ENCODE measurements around the gene CHD1.

The CHD1 gene

DNA sequence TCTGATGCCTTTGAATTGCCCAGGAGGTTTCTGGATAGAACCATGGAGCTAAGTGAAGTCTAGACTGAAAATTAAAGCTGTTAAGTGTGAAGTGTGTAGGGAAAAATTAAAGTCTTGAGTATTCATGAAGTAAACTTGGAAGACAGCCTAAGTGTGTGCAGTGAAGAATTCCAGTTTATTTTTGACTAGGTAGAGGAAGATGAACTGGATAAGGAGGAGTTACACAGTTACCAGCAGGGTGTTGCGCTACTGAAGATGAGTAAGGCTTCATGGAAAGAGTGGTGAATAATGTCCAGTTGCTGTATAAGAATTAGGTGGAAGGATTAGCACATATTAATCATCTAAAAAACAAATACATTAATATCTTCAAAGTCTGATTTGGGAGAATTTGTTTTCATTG, 5.7 kb upstream of the CHD1 start:
- no peak for DNase-seq

DNA sequence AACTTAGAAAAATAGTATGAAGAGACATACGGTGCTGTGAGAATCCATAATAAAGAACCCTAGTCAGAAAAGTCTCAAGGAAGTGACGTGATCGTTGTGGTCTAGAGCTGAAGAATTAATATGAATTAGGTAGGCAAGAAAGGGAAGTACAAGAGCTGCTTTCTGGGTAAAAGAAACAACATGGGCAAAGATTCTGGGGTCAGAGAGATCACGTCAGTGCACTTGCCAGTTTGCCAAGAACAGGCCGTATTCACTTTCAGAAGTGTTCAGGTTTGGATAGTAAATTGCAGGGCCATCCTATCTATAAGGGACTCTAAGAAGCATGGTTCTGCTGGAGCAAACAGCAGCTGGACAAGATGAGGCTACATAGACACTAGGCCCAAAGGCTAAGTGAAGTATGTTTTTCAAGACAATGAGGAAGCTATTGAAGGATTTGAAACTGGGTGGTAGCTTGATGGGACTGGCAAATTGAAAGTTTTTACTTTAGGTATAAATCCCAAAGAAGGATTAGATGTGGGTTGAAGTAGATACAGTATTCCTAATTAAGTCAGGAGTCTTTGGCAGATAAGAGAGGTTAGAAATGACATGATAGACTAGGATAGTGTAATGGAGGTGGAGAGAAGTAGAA, 4.8 kb upstream of the CHD1 start:
- no peak for DNase-seq

DNA sequence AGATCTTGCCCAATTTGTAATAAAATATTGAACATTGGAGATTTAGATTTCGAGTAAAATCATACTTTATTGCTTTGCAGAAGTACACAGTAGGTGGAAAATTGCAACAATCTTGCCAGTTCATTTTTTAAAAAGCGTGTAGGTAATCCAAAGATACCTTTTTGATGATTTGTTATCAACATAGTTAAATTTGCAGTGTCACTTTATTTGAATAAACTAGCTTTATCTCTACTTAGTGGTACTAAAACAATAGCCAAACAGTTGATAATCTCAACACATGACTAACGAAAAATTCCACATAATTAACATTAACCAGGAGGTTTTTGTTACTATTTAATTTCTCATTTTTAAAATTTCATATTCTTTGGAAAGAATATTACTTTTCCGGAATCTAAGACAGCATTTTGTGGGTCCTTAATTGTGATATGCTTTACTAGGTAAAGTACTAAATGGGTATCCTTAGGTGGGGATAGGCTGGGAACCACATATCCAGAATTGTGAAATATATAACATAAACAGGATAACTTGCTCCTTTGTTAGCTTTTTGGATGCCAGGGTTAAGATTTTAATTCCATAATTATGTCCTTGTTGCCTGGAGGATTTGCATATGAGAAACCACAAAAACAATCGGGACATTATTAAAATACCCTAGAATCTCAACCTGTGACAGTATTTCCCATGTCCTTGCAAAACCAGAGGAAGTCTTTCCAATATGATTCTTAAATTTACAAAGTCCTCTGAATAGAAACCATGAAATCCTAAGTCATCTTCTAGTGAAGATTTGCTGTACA, 2.4 kb upstream of the CHD1 start:
- DNase-seq = no peak

DNA sequence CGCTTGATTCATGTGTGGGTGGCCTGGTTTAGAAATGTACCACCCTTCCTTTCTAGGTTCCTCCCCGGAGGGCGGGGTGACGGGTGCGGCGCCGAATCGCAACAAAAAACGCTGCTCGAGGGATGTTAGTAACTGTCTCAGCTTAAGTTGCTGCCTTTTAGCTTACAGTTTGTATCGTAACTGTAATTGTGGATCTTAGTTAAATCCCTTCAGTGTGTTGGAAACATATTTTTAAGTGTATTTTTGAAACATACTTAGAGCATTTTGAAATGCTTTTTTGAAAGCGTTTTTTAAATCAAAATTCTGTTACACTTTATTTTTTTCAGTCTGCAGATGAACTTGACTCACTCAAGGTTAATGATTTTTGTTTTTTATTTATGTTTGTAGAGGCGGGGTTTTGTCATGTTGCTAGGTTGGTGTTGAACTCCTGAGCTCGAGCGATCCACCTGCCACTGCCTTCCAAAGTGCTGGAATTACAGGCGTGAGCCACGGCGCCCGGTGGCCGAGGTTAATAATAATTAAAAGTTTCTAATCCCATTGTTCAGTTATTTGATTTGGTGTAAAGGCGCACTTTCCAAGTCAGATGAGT, 997 bp upstream of the CHD1 start:
- no peak for DNase-seq

DNA sequence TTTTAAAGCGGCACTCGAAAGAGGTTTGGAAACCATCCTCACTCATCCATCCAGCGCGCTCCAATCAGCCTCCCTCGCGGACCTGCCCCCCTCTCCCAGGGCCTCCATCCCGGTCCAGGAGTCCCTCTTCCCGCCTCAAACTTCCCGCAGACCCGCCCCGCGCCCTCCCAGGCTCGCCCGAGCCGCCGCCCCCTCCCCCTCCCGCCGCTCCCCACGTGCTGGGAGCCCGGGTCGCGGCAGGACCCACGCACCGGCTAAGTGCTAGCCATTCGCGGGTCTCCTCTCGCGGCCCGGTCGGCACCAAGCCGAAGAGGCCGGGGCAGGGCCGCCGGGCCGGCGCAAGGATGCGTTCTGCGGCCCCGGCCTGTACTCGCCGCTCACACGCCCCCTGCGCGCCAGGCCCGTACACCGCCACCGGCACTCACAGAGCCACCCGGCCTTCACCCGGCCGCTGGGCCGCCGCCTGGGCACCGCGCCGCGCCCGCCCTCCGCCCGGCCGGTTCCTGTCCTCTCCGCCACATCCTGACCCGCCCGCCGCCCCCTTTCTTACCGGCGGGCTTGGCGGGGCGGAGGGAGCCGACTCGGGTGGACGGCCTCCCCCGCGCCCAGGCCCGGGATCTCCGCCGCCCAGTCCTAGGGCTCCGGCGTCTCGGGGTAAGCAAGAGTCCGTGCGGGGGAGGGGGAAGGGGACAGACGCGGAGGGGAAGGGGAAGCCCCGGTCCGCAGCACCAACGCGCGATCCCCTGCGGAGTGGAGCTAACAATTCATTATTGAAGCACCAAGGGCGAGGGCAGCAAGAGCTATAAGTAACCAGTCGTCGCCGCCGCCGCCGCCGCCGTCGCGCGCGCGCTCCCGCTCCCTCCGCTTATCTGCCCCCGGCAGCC, 576 bp downstream of the CHD1 start:
- peak; percentile 51 for DNase-seq

DNA sequence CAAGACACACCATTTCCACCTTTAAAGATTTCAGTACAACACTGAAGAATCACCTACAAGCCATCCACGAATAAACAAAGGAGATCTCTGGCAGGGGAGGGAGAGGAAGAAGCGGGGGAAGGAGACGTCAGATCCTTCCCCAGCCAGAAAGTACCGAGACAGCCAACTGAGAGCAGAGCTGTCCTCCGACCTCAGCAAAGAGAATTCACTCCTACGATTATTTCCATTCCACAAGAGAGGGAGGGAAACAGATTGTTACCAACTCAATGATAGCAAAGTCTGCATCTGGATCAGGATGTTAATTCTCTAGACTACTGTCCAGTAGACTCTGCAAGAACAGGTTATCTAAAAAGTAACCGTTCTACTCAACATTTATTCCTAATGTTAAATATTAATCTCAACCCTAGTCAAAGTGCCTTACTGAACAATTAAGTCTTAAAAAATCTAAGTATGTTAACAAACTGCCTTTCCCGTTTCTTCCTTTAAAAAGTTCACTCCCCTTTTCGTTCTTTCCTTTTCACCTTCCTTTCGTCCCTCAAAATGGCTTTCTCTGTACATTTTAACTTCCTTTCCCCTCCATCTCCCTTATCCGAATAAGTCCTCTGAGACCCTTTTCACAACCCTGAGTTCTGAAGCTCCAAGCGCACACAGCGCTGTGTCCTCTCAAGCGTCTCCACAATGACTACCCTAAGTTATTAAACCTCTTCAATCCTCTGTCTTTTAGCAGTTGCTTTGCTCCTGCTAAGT, 1.4 kb downstream of the CHD1 start:
- DNase-seq = no peak

DNA sequence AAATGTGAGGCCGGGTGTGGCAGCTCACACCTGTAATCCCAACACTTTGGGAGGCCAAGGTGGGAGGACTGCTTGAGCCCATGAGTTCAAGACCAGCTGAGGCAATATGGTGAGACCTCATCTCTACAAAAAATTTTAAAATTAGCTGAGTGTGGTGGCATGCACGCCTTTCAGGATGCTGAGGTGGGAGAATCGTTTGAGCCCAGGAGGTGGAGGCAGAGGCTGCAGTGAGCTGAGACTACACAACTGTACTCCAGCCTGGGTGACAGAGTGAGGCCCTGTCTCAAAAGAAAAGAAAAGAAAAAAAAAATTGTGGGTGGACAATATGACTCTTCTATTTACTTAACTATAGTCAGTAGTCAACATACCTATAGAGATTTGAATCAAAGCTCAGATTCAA, 4.8 kb downstream of the CHD1 start:
- no peak for DNase-seq

DNA sequence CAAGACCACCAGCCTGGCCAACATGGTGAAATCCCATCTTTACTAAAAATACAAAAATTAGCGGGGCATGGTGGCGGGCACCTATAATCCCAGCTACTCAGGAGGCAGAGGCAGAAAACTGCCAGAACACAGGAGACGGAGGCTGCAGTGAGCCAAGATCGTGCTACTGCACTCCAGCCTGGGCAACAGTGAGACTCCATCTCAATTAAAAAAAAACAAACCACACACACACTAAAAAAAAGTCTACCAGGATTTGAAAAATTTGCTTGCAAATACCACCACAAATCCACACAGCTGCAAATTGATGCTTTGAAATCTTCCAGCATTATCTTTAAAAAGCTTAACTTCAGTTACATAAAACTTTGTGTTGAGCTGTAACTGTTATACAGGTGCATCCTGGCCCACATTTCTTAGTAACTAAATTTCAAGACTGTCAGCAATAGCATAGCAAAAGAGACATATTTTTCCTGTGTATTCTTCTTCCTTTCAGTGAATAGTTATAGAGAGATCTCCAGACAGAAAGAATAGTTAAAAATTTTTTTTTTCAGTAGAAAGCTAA, 6.8 kb downstream of the CHD1 start:
- DNase-seq = no peak

DNA sequence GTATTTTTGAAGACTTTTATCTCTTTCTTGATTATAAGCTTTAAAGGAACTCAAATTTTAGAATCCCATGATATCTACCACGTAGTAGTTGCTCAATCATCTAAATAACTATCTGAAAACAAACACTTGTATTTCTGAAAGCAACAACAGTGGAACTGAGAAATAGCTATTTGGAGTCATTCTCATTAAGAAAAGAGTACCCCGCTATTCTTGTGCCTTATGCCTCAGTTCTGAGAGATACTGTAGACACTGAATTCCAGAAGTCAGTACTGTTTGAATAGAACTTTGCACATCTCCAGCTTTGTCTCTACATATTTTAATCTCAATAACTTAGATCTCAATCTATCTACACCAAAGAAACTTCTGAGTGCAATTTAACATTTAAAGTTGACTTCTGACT, 11.4 kb downstream of the CHD1 start:
- DNase-seq = no peak

DNA sequence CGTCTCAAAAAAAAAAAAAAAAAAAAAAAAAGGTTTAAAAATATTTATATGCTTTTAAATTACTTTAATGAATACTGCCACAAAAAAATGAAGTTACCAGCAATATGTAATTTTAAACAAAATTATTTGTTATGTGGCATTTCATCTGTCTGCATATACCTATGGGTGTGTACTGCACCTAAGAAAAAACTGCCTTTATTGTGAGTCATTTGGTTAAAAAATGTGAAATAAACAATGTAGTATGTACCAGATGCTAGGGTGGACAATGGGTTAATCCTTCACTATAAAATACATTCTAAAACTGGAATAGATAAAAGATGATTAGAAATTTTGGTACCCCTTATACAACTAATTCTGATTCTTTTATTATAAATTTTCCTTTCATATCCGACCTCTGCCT, 12.3 kb downstream of the CHD1 start:
- no peak for DNase-seq

DNA sequence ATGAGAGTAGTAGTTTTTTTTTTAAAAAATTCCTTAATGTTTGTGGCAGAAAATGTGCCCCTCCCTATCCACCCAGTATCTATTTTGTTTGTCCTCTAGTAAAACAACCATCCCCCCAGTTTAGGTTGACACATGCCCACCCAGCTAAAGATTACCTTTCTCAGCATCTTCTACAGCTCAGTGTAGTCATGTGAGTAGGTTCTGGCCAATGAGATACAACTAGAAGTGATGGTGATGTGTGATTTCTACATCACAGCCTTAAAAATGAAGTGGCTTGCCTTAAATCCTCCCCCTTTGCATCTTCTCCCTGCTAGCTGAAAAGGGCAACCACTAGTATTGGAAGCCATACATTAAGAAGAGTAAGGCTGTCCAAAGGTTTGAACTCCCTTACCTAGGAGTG, 14.9 kb downstream of the CHD1 start:
- DNase-seq = no peak

DNA sequence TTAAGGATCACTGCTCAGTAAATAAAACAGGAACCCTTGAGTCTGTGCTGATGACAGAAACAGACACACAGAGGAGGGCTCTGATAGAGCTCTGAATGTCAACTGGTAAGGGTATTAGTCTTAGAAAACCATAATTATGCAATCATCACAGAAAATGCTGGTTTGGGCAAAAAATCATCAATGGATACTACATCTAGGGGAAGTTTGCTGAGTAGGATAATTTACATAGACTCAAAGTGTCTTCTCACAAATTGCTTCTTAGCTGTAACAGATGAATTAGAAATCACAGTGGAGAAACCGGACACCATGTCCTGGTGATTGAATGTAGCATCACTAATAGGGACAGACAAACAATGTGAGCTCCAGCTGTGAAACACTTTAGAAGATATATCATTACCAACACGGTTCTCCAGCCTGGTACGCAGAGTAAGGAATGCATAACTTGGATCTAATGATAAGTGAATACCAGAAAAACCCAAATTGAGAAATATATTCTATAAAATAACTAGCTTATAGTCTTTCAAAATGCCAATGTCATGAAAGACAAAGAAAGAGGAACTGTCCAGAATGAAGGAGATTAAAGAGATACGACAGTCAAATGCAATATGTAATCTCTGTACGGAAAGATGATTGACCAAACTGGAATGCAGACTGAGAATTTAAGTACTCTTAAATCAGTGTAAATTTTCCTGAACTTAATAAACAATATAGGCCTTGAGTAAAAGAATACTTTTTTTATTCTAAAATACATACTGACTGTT, 17.3 kb downstream of the CHD1 start:
- DNase-seq = no peak

DNA sequence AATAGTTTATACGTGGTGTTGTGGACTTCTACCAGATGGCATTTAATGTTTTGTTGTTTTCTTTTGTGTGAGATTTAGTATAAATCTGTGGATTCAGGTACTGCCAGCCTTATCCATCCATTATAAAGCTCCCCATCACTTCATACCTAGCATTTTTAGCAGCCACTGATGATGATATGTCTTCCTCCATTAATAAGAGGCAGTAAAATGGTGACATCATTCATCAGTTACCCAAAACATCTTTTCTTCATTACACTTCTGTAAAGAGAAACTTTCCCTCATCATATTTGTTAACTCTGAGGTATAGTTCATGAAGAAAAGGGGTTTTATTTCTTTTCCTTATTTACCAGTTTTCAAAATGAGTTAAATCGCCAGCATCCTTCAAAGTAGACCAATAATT, 19.4 kb downstream of the CHD1 start:
- DNase-seq = no peak

DNA sequence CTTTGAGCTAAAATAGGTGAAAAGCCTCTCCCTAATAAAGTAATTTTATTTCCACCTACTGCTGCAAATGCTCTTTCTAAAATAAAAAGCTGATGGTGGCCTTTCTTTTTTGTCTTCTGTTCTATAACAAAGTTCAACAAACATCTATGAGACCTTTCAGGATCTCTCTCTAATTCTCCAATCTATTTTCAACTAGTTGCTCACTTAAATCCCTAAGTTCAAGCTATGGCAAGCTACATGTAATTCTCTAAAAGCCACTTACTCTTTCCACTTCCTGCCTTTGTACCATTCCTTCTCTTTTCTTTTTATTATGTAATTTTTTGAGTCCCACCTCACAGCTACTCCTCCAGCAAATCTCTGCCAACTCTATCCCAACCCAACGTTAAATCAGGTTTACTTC, 20.9 kb downstream of the CHD1 start:
- DNase-seq = no peak

DNA sequence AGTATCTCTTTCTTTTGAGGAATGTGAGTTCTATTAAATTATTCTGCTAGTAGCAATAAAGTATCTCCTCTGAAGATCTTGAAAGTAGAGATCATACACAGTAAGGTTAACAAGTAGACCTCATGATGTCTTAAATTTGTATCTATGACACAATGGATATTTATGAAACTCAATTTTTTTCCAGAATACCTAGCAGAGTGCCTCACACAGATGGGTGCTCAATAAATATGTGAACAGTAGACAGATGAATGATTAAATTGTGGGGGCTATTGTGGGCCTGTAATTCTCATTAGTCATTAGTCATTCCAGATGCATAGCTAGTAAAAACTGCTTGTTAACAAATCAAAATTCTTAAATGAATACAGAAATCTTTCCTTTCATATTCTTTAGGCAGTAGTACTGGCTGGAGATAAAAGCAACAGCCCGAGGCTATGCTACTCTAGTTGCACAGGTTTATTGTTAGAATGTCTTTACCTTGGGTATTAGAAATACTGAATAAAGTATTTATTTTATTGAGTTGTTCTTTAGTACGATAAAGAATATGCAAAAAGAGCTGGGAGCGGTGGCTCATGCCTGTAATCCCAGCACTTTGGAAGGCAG, 22.0 kb downstream of the CHD1 start:
- no peak for DNase-seq

DNA sequence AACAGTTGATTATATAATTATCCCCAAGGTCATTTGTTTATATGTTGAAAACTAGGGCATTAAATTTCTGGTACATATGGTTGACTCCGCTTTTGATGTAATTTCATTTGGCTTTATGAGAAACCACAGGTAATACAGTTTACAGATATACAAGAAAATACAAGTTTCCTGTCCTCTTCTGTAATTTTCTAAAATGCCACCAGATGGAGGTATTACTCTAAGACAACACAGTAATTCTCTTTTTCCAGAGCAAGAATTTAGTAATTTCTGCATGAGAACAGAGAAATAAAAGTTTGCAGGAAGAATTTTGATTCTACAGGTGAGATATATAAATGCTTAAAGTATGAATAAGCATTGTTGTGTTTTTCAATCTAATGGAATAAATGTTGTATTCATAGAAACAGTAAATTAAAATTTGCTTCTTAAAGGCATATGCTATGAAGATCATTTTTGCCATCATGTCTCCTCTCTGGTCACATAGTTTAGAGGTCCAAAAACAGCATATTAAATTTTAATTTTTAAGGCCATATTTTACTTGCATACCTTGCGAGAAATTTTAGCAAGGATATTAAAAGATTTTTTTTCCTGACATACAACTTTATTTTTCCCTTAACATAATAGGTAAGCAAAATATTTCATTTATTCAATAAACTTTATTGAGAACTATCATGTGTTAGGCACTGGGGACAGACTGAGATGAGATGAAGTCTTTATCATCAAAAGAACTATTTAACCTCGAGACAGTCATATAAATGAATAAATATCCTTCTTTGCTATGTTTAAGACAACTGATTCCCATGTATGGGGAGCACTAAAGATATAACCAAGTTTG, 22.7 kb downstream of the CHD1 start:
- DNase-seq = no peak

DNA sequence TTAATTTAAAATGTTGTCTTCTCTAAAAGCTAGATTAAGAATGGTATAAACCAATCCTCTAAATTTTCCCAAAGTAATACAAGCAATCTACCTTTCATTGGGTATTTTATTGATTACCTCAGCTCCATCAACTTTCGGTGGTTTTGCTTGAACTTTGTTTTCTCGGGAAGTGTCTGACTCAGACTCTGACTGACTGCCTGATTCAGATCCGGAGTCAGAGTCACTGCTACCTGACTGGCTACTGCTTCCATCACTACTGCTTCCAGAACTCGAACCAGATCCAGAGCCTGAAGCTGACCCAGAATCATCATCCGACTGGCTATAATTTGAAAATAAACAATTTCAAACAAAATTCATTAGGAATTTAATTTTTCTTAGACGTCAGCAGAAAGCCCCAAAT, 24.0 kb downstream of the CHD1 start:
- DNase-seq = no peak

DNA sequence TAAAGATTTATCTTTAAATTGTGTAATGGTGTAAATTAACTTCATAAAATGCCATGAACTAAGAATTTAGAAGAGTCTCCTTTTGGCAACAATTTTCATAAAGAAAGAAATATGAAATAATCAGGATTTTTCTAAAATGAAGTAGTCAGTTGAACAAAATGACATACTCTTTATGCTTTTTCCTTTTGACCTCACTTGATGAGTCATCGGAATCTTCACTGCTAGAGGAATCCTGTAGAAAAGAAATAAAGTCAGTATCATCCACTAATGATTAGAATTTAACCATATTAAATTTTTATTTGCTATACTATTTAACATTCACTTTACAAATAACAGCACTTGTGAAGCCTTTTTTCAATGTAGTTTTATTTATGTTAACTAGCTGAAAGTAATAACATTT, 26.1 kb downstream of the CHD1 start:
- no peak for DNase-seq

DNA sequence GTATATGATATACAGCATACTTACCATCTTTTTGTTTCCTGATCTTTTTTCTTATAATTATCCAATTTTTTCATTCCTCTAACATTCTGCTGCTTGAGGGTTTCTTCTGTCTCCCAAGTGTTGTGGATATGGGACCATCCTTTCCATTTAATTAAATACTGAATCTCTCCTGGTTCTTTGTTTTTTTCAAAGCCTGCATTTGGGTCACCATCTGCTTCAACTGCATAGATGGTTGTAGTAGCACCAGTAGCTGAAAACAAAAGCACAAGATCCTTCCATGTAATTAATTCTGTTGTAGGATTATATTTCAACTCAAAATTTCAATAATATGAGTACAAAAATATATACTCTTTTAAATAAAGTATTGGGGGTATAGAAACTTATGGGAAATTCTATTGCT, 29.4 kb downstream of the CHD1 start:
- no peak for DNase-seq

DNA sequence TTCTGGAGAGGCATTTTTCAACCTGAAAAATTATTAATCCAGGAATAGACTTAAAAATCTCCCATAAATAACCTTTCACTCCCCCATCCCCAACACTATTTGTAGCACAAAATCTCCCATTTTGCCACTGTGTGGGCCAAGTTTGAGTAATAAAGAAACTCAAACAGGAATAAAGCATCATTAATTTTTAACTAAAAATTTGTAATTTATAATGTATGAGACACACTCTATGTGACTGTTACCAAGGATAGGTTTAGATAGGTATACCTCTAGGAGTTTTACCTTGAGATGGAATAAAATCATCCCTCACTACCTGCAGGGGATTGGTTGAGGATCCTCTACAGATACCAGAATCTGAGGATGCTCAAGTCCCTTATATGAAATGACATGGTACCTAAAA, 30.1 kb downstream of the CHD1 start:
- DNase-seq = no peak

All from activated gamma-delta T cell (primary cell).